Measurements from ENCODE around the gene DENND6A. TPM values are rescaled to one million over a fixed set of nuclear protein-coding genes. Genes with fewer than 3 reads are reported as not detected.
"Not testable (repeated sequence)": the region's sequence is repeated elsewhere in the genome, so short reads cannot be mapped to it uniquely, and the experiment has no call there.

Gene DENND6A
- total and polyA plus RNA-seq, 11 donors, result 4.9 to 27.9 (median 14.3) TPM

DNA sequence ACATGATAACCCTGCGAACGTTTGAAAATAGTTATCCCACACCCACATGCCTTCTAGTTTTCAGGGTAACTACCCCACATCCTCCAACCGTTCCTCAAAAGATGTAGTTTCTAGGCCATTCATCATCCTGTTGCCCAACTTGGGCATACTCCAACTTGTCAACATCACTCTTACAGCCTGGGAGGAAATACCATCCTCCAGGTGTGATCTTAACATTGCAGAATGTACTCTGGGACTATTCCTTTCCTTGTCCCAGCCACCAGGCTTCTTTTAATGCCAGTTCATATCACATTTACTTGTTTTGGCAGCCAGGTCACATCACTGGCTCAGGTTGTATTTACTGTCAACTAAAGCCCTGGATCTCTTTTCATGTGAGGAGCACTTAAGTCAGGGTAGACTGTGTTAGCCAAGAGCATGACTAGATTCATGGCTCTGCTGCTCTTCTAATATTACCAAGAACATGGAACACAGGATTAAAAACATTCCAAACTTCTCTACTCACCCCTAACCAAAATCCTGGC lies 4.0 kb upstream of the DENND6A start:
- ATAC-seq (no peak), DNase-seq (no peak)
- H3K36me3 ChIP-seq, result no peaks in the 10 kb centered on the region
- H3K27me3 ChIP-seq, result no peaks in the 10 kb centered on the region
- H3K4me3 ChIP-seq, result no peak overlapping the region
- H3K9me3 ChIP-seq, result no peaks in the 10 kb centered on the region
- H3K27ac ChIP-seq, result no peak overlapping the region
- TF ChIP-seq, protein P1, sequence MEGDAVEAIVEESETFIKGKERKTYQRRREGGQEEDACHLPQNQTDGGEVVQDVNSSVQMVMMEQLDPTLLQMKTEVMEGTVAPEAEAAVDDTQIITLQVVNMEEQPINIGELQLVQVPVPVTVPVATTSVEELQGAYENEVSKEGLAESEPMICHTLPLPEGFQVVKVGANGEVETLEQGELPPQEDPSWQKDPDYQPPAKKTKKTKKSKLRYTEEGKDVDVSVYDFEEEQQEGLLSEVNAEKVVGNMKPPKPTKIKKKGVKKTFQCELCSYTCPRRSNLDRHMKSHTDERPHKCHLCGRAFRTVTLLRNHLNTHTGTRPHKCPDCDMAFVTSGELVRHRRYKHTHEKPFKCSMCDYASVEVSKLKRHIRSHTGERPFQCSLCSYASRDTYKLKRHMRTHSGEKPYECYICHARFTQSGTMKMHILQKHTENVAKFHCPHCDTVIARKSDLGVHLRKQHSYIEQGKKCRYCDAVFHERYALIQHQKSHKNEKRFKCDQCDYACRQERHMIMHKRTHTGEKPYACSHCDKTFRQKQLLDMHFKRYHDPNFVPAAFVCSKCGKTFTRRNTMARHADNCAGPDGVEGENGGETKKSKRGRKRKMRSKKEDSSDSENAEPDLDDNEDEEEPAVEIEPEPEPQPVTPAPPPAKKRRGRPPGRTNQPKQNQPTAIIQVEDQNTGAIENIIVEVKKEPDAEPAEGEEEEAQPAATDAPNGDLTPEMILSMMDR (IDR thresholded peaks at IDR 0.05), result no peak
- TF ChIP-seq POLR2A (IDR thresholded peaks at IDR 0.05), result no peak
- intact Hi-C loops (cut with DNase I), result loop anchor here in 2 of 10 donors (5.0 to 10.0 kb wide), 3 partner anchors 55 to 472 kb away; partner anchors contain the start of gene APPL1 (in 1 of the 2)
- H3K4me1 ChIP-seq, result peaks cover 0 to 15% (median 0%) of the 10 kb centered on the region in 12 donors
- 45 to 69% (median 56%) methylated on average over 3 of the region's 3 CpGs for WGBS, 4 donors

DNA sequence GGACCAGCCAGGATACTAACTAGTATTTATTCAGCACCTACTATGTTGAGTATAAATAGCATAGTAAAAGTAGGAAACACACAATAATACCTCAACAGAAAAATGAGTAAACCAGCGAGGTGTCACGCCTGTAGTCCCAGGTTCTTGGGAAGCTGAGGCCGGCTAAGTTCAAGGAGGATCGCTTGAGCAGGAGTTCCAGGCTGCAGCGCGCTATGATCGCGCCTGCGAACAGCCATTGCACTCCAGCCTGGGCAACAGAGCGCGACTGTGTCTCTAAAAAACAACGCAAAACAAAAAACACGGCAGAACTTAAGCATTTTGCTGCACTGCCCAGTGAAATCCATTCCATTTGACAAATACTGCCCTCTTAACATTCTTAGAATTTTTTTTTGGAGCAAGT lies 1.3 kb upstream of the DENND6A start:
- Histone ChIP-seq H3K9me3 (no peaks in the 10 kb centered on the region), H3K27me3 (no peaks in the 10 kb centered on the region), H3K4me1 (peaks cover 0 to 40% (median 23%) of the 10 kb centered on the region in 12 donors), H3K4me3 (no peak overlapping the region), H3K36me3 (no peaks in the 10 kb centered on the region), H3K27ac (no peak overlapping the region)
- intact Hi-C loops (cut with DNase I), result loop anchor here in 8 of 10 donors (5.0 to 10.0 kb wide), 5 partner anchors 37 to 469 kb away; partner anchors contain the start of genes SLMAP (in 5 of the 8), ARF4 (in 3 of the 8) and APPL1 (in 1 of the 8)
- no peak for TF ChIP-seq POLR2A (IDR thresholded peaks at IDR 0.05)
- TF ChIP-seq, protein P1 (IDR thresholded peaks at IDR 0.05), result no peak
- DNase-seq (no peak), ATAC-seq (no peak)
- 89 to 91% (median 90%) methylated on average over 13 of the region's 13 CpGs for WGBS, 4 donors

DNA sequence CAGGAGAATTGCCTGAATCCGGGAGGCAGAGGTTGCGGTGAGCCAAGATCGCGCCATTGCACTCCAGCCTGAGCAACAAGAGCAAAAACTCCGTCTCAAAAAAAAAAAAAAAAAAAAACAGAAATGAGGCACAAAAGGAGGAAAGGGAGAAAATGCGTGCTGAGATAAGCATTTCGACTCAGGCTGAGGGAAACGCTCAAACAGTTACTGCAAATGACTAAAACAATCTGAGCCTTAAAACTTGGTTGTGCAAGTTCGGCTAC lies 813 bp downstream of the DENND6A start:
- 0 to 1% (median 0%) methylated on average over 9 of the region's 9 CpGs for WGBS, 4 donors
- not testable (repeated sequence) for DNase-seq, H3K36me3 ChIP-seq, H3K9me3 ChIP-seq, H3K27me3 ChIP-seq
- Histone ChIP-seq H3K4me1 (peaks cover 0 to 51% (median 34%) of the 10 kb centered on the region in 12 donors), H3K4me3 (peak overlapping the region; percentile 50 to 97 (median 87)), H3K27ac (peak overlapping the region; percentile 85 to 100 (median 99))
- intact Hi-C loops (cut with DNase I), result loop anchor here in 9 of 10 donors (1.0 to 10.0 kb wide), 7 partner anchors 35 to 467 kb away; partner anchors contain the start of genes SLMAP (in 9 of the 9), ARF4 (in 3 of the 9) and APPL1 (in 1 of the 9)
- peak in 1 of 4 donors; percentile 22 for ATAC-seq

DNA sequence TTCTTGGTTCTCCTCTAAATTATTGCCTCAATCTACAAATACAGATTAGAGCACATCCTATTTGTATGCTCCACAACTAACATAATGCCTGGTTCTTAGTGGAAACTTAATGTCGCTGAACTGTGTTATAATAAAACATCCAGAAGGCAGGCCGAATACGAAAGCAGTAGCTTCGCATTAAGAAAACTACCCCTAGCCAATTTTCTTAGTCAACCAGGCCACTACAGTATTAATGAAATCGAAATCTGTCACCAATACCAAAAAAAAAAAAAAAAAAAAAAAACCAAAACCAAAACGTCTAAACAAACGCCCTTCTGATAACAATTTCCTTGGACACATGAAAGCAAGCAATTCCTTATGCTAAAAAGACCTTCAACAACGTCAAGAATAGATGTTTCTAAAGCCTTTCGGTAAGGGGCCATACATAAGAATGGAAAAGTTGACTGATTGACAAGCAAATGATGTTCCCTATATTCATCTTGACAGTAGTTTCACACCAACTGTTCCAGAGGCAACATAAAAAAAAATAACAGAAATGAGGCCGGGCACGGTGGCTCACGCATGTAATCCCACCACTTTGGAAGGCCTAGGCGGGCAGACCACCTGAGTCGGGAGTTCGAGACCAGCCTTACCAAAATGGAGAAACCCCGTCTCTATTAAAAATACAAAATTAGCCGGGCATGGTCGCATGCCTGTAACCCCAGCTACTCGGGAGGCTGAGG lies 1.3 kb downstream of the DENND6A start:
- TF ChIP-seq, protein P1 (IDR thresholded peaks at IDR 0.05), result no peak
- TF ChIP-seq POLR2A (IDR thresholded peaks at IDR 0.05), result no peak
- Histone ChIP-seq H3K36me3 (peaks cover 0 to 4% (median 0%) of the 10 kb centered on the region in 9 donors), H3K27ac (peak overlapping the region; percentile 85 to 100 (median 99)), H3K4me3 (peak overlapping the region; percentile 50 to 97 (median 87)), H3K9me3 (no peaks in the 10 kb centered on the region), H3K4me1 (peaks cover 0 to 50% (median 34%) of the 10 kb centered on the region in 12 donors), H3K27me3 (no peaks in the 10 kb centered on the region)
- intact Hi-C loops (cut with DNase I), result loop anchor here in 9 of 10 donors (1.0 to 10.0 kb wide), 7 partner anchors 34 to 467 kb away; partner anchors contain the start of genes SLMAP (in 9 of the 9), ARF4 (in 3 of the 9) and APPL1 (in 1 of the 9)
- WGBS, 4 donors, result 9 to 15% (median 10%) methylated on average over 19 of the region's 19 CpGs
- no peak for DNase-seq
- ATAC-seq, result no peak

Measured in heart left ventricle (tissue), 16 donors.